HG02571 (cell line): ENCODE data around the gene MLLT1.

Experiments used
- ATAC-seq: cut with Tn5 transposase; IDR thresholded peaks from one replicate; pipeline ENCODE4 v1.9.1; 2021; ENCODE audit warnings: mild to moderate bottlenecking, moderate library complexity; ENCODE audit not compliant: unreplicated experiment

The MLLT1 gene

GRCh38 chr19:6223461-6224307, 56.1 kb downstream of the MLLT1 start:
- no peak for ATAC-seq

GRCh38 chr19:6222884-6223283, 56.9 kb downstream of the MLLT1 start:
- ATAC-seq = no peak

- no peak for ATAC-seq
These were observed 57.7 kb downstream of the MLLT1 start for GRCh38 chr19:6221878-6222746.

DNA sequence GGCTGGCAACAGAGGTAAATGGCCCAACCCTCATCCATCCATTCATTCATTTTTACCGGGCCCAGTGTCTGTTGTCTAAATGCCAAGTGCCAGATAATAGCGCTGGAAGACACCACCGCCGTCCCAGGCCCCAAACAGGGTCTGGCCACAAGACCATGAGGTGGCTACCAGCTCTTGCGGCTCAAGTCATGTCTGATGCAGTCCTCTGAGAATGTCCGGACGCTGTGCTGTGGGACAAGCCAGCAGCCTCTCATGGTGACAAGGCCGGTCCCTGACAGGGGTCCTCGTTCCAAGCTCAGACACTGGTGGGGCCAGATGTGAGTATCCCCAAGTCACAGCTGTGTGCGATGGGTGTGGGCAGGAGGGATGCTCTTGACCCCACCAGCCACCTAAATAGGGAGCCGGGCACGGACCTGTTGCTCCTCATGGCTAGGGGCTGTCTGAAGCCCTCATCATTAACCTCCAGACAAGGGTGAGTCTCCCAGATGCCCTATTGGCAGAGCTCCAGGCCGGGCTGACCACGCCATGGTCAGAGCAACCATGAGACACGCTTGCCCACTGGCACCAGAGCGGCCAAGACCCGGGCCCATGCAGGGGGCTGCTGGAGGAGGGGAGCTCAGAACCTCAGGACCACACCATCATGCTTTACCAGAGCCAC, 58.4 kb downstream of the MLLT1 start:
- no peak for ATAC-seq

GRCh38 chr19:6220385-6221191, 59.2 kb downstream of the MLLT1 start:
- ATAC-seq = no peak

GRCh38 chr19:6219586-6220290, 60.0 kb downstream of the MLLT1 start:
- no peak for ATAC-seq

DNA sequence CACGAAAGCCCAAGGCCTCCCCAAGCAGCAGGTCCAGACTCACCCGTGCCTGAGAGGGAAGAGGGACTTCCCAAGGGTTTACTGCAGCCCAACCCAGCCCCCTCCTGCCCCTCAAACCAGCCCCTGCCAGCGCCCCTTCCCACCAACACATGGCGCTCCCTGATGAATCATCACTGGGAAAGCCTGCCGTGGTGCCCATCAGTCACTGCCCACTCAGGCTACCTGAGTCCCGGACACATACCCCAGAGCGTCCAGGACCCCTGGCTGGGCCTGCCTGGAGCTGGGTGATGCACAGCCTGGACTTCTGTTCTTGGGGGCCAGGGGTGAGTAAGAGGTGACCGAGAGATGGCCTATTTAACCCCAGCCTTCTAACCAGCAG, 60.6 kb downstream of the MLLT1 start:
- ATAC-seq = no peak

GRCh38 chr19:6218491-6219146, 61.2 kb downstream of the MLLT1 start:
- no peak for ATAC-seq

GRCh38 chr19:6217752-6218334, 61.9 kb downstream of the MLLT1 start:
- ATAC-seq = no peak

DNA sequence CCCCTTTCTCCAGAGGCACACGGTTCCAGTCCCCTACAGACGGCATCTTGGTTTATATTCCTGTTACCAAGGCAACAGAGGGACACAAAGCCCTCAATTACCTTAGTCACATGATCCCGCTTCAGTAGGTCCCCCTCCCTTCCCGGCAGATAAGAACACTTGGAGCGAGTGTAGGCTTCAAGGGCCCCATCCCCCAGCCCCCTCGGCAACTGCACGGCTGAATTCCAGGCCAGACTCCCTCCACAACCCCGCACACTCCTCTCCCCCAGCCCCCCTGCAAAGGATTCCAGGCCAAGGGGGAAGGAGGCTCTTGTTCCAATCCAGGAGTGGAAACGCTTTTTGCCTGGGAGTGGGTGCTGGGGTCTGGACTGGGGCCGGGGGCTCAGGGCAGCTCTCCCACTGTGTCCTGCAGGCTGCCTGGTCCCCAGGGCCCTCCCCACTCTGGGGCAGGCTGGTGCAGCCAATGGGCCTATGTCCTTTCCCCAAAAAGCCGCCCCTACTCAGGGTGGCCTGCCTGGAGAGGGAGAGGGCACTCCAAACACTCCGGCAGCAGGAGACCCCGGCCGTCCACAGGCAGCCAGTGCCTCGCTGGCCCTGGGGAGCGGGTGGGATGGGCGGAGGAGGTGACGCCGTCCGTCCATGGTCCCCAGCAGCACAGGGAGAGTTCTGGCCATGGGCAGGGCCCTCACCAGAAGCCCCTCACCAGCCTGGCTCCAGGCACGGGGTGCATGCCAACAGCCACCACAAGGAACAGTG, 62.6 kb downstream of the MLLT1 start:
- ATAC-seq = no peak

DNA sequence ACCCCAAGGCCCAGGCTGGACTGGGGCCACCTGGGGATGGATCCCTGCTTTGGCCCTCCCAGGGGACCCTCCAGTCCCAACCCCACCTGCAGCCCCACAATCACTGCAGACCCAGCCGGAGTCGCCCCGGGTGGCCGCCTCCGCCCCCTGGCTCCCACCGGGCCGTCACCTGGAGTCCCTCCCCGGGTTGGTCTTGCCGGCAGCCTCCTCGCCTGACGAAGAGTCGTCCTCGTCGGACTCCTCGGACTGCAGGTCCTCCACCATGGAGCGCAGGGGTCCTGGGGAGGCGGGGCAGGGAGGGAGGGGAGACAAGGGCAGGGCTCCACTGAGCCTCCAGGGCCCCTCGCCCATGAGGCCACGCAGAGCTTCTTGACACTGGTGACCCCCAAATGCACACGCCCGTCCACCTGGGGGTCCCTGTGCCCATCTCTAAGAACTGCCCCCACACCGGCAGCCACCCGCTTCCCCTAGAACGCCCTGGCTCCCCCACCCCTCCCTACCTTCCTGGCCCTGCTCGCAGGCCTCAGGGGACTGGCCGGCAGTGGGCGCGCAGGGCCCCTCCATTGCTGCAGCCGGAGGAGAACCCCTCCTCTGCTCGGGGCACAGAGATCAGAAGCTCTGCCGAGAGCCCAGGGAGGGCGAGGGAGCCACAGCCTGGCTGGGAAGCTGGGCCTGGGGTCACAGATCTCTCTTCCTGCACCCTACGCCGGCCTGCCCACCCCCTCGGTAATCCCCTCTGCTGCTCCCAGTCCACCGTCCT, 63.4 kb downstream of the MLLT1 start:
- no peak for ATAC-seq

DNA sequence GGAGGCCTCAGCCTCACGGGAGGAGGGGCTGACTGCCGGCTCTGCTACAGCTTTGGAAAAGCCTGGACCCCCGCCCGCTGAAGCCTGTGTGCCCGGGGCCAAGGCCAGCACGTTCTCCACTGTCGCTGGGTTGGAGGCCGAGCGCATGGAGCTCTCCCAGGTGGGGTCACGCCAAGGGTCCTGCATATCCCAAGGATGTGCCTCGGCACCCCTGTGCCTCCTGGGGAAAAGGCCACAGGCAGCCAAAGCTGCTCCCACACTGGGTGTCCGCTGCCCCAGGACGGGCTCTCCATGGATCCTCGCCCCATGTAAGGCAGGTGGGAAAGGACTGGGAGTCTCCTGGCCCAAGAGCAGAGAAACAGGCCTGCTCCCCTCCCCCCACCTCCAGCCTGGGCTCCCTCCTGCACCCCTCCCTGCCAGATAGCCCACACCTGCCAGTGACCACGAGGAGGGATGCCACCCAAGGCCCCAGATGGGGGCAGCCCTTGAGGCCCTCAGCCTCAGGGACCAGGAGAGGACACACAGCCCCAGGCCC, 64.0 kb downstream of the MLLT1 start:
- ATAC-seq = no peak

- no peak for ATAC-seq
These were observed 64.8 kb downstream of the MLLT1 start for GRCh38 chr19:6214881-6215541.

GRCh38 chr19:6213696-6214641, 65.8 kb downstream of the MLLT1 start:
- no peak for ATAC-seq

DNA sequence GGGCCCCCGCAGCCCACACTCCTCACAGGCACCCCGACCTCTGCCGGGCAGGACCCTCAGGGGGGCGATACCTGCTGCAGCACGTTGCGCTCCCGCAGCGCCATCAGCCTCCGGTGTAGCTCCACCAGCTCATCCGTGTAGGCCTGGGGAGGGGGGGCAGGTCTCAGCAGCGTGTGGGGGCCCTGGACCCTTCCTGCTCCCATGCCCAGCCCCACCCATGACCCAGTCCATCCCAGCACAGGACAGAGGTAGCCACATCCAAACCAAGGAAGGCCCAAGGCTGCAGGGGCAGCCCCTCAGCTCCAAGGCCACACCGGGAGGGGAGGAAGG, 66.5 kb downstream of the MLLT1 start:
- ATAC-seq = no peak
